MM.1S (cell line): ENCODE measurements around the gene CBLN3.

Experiments used
- EZH2 ChIP-seq: fragments of 300-600 bp; sonication (generic); optimal IDR thresholded peaks from 2 replicates; pipeline ENCODE3; 2017; ENCODE audit warnings: low read depth, mild to moderate bottlenecking, antibody characterized with exemption, low read length, mixed read lengths
- TF ChIP-seq, protein P1 (sequence below): fragments of 300-600 bp; sonication (generic); IDR thresholded peaks from 2 replicates; pipeline ENCODE4 v1.5.1; 2016; ENCODE audit warnings: antibody characterized with exemption, low read length, mixed read lengths

DNA sequence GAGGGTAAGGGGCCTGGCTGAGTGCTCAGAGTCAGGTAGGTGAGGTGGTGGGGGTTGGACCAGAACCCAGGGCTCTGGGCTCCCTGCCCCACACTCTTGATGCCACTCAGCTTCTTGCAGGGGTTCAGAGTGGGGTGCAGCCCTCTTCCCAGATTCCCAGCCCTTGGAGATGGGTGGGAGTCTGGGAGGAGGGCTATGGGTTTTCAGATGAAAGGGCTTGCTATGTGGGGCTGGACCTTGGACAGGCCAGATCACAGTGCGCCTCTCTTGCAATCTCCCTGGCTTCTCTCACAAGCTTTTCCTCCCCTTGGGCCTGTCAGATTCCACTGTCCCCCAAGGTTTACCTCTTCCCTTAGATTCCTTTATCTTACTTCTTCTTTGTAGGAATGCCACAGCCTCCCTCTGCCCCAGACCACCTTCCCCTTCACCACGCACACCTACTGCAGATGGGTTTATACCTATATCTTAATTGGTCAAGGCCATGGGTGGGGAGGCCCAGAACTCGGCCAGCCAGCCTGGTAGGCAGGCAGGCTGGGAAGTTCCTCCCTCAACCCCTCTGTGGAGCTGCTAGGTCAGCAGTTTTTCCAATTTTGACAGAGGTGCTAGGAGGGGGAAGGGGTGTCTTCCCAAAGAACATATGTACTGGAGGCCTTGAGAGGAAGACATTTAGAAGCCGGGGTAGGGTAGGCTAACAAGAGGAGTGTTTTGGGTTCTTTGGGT is 29.3 kb downstream of the CBLN3 start:
- TF ChIP-seq, protein P1, sequence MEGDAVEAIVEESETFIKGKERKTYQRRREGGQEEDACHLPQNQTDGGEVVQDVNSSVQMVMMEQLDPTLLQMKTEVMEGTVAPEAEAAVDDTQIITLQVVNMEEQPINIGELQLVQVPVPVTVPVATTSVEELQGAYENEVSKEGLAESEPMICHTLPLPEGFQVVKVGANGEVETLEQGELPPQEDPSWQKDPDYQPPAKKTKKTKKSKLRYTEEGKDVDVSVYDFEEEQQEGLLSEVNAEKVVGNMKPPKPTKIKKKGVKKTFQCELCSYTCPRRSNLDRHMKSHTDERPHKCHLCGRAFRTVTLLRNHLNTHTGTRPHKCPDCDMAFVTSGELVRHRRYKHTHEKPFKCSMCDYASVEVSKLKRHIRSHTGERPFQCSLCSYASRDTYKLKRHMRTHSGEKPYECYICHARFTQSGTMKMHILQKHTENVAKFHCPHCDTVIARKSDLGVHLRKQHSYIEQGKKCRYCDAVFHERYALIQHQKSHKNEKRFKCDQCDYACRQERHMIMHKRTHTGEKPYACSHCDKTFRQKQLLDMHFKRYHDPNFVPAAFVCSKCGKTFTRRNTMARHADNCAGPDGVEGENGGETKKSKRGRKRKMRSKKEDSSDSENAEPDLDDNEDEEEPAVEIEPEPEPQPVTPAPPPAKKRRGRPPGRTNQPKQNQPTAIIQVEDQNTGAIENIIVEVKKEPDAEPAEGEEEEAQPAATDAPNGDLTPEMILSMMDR = no peak
- TF ChIP-seq EZH2 = no peak
